GM19372 (cell line): ENCODE measurements around the gene FZR1.

Source experiments
- ATAC-seq: cut with Tn5 transposase; IDR thresholded peaks from one replicate; pipeline ENCODE4 v1.9.1; 2021; ENCODE audit warnings: mild to moderate bottlenecking, low read depth, moderate library complexity; ENCODE audit not compliant: unreplicated experiment

The FZR1 gene

GRCh38 chr19:3505598-3506383 lies at the start of gene FZR1:
FZR1 (plus strand) TSS chr19:3506311; CDS start chr19:3522990, 16,679 bp downstream.
- ATAC-seq: peak; percentile 92

GRCh38 chr19:3456925-3457527 lies 49.1 kb upstream of the FZR1 start:
- ATAC-seq: no peak

- no peak for ATAC-seq
These were observed 48.4 kb upstream of the FZR1 start for GRCh38 chr19:3457528-3458228.

- ATAC-seq: no peak
These were observed 47.7 kb upstream of the FZR1 start for GRCh38 chr19:3458229-3459088.

- no peak for ATAC-seq
These were observed 46.8 kb upstream of the FZR1 start for GRCh38 chr19:3459089-3459881.

- ATAC-seq: no peak
These were observed 46.0 kb upstream of the FZR1 start for GRCh38 chr19:3459965-3460582.

- ATAC-seq: no peak
These were observed 43.0 kb upstream of the FZR1 start for GRCh38 chr19:3462991-3463713.

- no peak for ATAC-seq
These were observed 42.2 kb upstream of the FZR1 start for GRCh38 chr19:3463714-3464586.

GRCh38 chr19:3464587-3465235 lies 41.4 kb upstream of the FZR1 start:
- no peak for ATAC-seq

- no peak for ATAC-seq
These were observed 40.6 kb upstream of the FZR1 start for GRCh38 chr19:3465552-3465951.

- no peak for ATAC-seq
These were observed 39.5 kb upstream of the FZR1 start for GRCh38 chr19:3466635-3467034.

- no peak for ATAC-seq
These were observed 38.5 kb upstream of the FZR1 start for GRCh38 chr19:3467437-3468198.

- no peak for ATAC-seq
These were observed 37.9 kb upstream of the FZR1 start for GRCh38 chr19:3468211-3468610.

- ATAC-seq: no peak
These were observed 36.2 kb upstream of the FZR1 start for GRCh38 chr19:3469638-3470499.

- no peak for ATAC-seq
These were observed 35.5 kb upstream of the FZR1 start for GRCh38 chr19:3470500-3471128.
